HEK293T (cell line): ENCODE measurements around the gene MAD1L1.

Source experiments
- ARNT ChIP-seq: fragments of 450-650 bp; IDR thresholded peaks from 2 replicates; pipeline ENCODE4 v1.6.1; 2017; ENCODE audit warnings: mild to moderate bottlenecking
- BHLHE40 ChIP-seq: fragments of 450-650 bp; IDR thresholded peaks from 2 replicates; pipeline ENCODE4 v1.6.1; 2016; ENCODE audit warnings: mild to moderate bottlenecking, moderate library complexity, borderline replicate concordance
- CTBP1 ChIP-seq: fragments of 450-650 bp; IDR thresholded peaks from 2 replicates; pipeline ENCODE4 v1.6.1; 2016; ENCODE audit warnings: borderline replicate concordance
- FOXK2 ChIP-seq: fragments of 450-650 bp; IDR thresholded peaks from 2 replicates; pipeline ENCODE4 v1.6.1; 2016; ENCODE audit warnings: mild to moderate bottlenecking
- FOXM1 ChIP-seq: fragments of 450-650 bp; IDR thresholded peaks from 2 replicates; pipeline ENCODE4 v1.6.1; 2017; ENCODE audit warnings: mild to moderate bottlenecking, borderline replicate concordance
- HDGF ChIP-seq: fragments of 450-650 bp; IDR thresholded peaks from 2 replicates; pipeline ENCODE4 v1.6.1; 2017; ENCODE audit warnings: antibody characterized with exemption, borderline replicate concordance
- LEF1 ChIP-seq: fragments of 450-650 bp; IDR thresholded peaks from 2 replicates; pipeline ENCODE4 v1.6.1; 2017; ENCODE audit warnings: mild to moderate bottlenecking, borderline replicate concordance
- SP1 ChIP-seq: fragments of 450-650 bp; IDR thresholded peaks from 2 replicates; pipeline ENCODE4 v1.6.1; 2017
- SUZ12 ChIP-seq: fragments of 450-650 bp; IDR thresholded peaks from 2 replicates; pipeline ENCODE4 v1.6.1; 2016; ENCODE audit warnings: mild to moderate bottlenecking
- TF ChIP-seq, protein P1 (sequence below): fragments of 450-650 bp; IDR thresholded peaks from 2 replicates; pipeline ENCODE4 v1.6.1; 2016

DNA sequence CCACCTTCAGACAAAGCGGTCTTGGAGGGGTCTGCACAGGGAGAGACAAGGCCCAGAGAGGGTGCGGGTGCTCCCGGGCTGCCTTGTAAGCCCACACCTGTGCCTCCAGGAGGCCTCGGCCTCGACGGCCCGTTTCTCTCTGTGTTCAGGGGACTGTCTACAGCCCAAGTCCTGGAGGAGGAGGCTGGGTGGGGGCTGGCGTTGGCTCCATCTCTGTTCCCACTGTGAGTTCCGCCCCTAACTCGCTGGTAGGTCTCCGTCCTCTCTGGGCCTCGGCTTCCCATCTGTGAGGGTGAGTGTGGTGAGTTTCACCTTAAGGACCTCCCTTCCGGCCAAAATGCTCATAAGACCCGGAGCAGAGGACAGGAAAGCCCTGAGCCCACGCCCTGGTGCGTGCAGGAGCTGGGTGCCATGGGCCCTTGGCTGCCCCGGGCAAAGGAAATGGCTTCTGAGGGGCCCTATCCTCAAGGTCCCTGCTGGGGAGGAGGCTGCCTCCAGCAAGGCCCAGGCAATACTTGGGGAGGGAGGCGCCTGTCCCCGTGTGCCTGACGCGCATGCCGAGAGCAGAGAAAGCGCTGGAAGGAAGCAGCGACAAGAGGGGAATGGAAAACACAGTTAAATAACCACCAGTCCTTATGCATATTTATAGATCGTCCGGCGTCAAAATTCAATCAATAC lies 285.8 kb downstream of the MAD1L1 start:
- TF ChIP-seq FOXM1 (no peak), CTBP1 (no peak), BHLHE40 (no peak), SUZ12 (no peak), FOXK2 (no peak), ARNT (no peak), LEF1 (no peak), HDGF (no peak), SP1 (no peak)
- TF ChIP-seq, protein P1, sequence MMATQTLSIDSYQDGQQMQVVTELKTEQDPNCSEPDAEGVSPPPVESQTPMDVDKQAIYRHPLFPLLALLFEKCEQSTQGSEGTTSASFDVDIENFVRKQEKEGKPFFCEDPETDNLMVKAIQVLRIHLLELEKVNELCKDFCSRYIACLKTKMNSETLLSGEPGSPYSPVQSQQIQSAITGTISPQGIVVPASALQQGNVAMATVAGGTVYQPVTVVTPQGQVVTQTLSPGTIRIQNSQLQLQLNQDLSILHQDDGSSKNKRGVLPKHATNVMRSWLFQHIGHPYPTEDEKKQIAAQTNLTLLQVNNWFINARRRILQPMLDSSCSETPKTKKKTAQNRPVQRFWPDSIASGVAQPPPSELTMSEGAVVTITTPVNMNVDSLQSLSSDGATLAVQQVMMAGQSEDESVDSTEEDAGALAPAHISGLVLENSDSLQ, result no peak
